IMR-90 (cell line): ENCODE data around the gene RPS16. TPM values are rescaled to one million over a fixed set of nuclear protein-coding genes. Genes with fewer than 3 reads are reported as not detected.

Experiments used
- ATAC-seq: fragments of 200-7000 bp; cut with Tn5 transposase; 2 replicates; pipeline ENCODE4 v1.9.1; 2020; ENCODE audit warnings: low read depth, mild to moderate bottlenecking, moderate library complexity
- BruUV-seq: library from RNA; stranded (reverse); fragments of 400-500 nt; replicated peaks from 2 replicates; lab custom pipeline; 2021; lab: Mats Ljungman, UMichigan
- CTCF ChIA-PET: fragments of 300-600 bp; formaldehyde crosslinking; extraction: SDS; loops from one replicate; lab custom pipeline; 2021; ENCODE audit warnings: antibody characterized with exemption; lab: Yijun Ruan, JAX
- POLR2A ChIA-PET: fragments of 300-600 bp; sonication (Branson Sonifier 250); formaldehyde crosslinking; loops from one replicate; lab custom pipeline; 2022; ENCODE audit warnings: antibody characterized with exemption; ENCODE audit not compliant: unreplicated experiment; lab: Charles Lee
- DNase-seq: peaks from one replicate; pipeline ENCODE4 v3.0.0; 2013
- H2AFZ ChIP-seq: replicated peaks from 2 replicates; pipeline ENCODE3; 2013; ENCODE audit warnings: low read length, mild to moderate bottlenecking; ENCODE audit not compliant: poor library complexity
- H2AK5ac ChIP-seq: 2 replicates; pipeline ENCODE4 v1.6.1; 2013; ENCODE audit warnings: low read depth, low read length, inconsistent platforms
- H2AK9ac ChIP-seq: replicated peaks from 2 replicates; pipeline ENCODE3; 2013; ENCODE audit warnings: mild to moderate bottlenecking, low read depth, low read length, moderate library complexity; ENCODE audit not compliant: poor library complexity
- H2BK120ac ChIP-seq: 2 replicates; pipeline ENCODE4 v1.6.1; 2013; ENCODE audit warnings: low read depth, low read length, inconsistent platforms
- H2BK15ac ChIP-seq: 3 replicates; pipeline ENCODE4 v1.6.1; 2013; ENCODE audit warnings: low read depth, low read length, inconsistent platforms
- H2BK20ac ChIP-seq: 2 replicates; pipeline ENCODE4 v1.6.1; 2013; ENCODE audit warnings: low read depth, mild to moderate bottlenecking, inconsistent platforms, low read length, moderate library complexity
- H2BK5ac ChIP-seq: 2 replicates; pipeline ENCODE4 v1.6.1; 2013; ENCODE audit warnings: mild to moderate bottlenecking, low read depth, low read length, inconsistent platforms; ENCODE audit not compliant: poor library complexity, severe bottlenecking
- H3K14ac ChIP-seq: replicated peaks from 2 replicates; pipeline ENCODE4 v1.6.1; 2013; ENCODE audit warnings: low read depth, low read length, inconsistent platforms
- H3K18ac ChIP-seq: 2 replicates; pipeline ENCODE4 v1.6.1; 2013; ENCODE audit warnings: low read depth, low read length, control low read depth
- H3K23ac ChIP-seq: 2 replicates; pipeline ENCODE4 v1.6.1; 2013; ENCODE audit warnings: low read depth, low read length, inconsistent platforms
- H3K27ac ChIP-seq: 2 replicates; pipeline ENCODE4 v1.5.1; 2013; ENCODE audit warnings: mild to moderate bottlenecking, control low read depth, low read length; ENCODE audit not compliant: insufficient read depth
- H3K27me3 ChIP-seq: 2 replicates; pipeline ENCODE4 v1.6.1; 2013; ENCODE audit warnings: low read length; ENCODE audit not compliant: control insufficient read depth, insufficient read depth
- H3K36me3 ChIP-seq: 2 replicates; pipeline ENCODE4 v1.6.1; 2013; ENCODE audit warnings: low read length, mixed read lengths; ENCODE audit not compliant: control insufficient read depth, insufficient read depth
- H3K4ac ChIP-seq: 2 replicates; pipeline ENCODE4 v1.6.1; 2013; ENCODE audit warnings: low read depth, low read length, inconsistent platforms
- H3K4me1 ChIP-seq: 2 replicates; pipeline ENCODE4 v1.6.1; 2013; ENCODE audit warnings: low read length, mixed read lengths; ENCODE audit not compliant: control insufficient read depth, insufficient read depth
- H3K4me2 ChIP-seq: 2 replicates; pipeline ENCODE4 v1.6.1; 2013; ENCODE audit warnings: low read depth, mild to moderate bottlenecking, control low read depth, low read length, moderate library complexity
- H3K4me3 ChIP-seq: 2 replicates; pipeline ENCODE4 v1.5.1; 2013; ENCODE audit warnings: low read depth, mild to moderate bottlenecking, control low read depth, low read length, moderate library complexity; ENCODE audit not compliant: insufficient read depth
- H3K56ac ChIP-seq: 2 replicates; pipeline ENCODE4 v1.6.1; 2013; ENCODE audit warnings: low read length, inconsistent platforms; ENCODE audit not compliant: insufficient read depth; ENCODE audit errors: extremely low read depth
- H3K79me1 ChIP-seq, 2 experiments: 2 replicates each; pipeline ENCODE4 v1.6.1; 2013; ENCODE audit warnings: low read length in 2 of 2, inconsistent platforms in 1 of 2, low read depth in 1 of 2
- H3K9ac ChIP-seq: 2 replicates; pipeline ENCODE4 v1.6.1; 2013; ENCODE audit warnings: low read depth, low read length, control low read depth
- H3K9me1 ChIP-seq: 2 replicates; pipeline ENCODE4 v1.6.1; 2013; ENCODE audit warnings: low read length, inconsistent platforms; ENCODE audit not compliant: insufficient read depth
- H3K9me3 ChIP-seq: 2 replicates; pipeline ENCODE4 v1.6.1; 2013; ENCODE audit warnings: low read length; ENCODE audit not compliant: control insufficient read depth, insufficient read depth
- H4K20me1 ChIP-seq: 2 replicates; pipeline ENCODE4 v1.6.1; 2013; ENCODE audit warnings: low read length, inconsistent platforms; ENCODE audit not compliant: insufficient read depth
- H4K5ac ChIP-seq: 2 replicates; pipeline ENCODE4 v1.6.1; 2013; ENCODE audit warnings: mild to moderate bottlenecking, low read depth, low read length, control low read depth
- H4K8ac ChIP-seq, 2 experiments: 2 replicates each; pipeline ENCODE4 v1.6.1; 2013; ENCODE audit warnings: low read depth in 2 of 2, low read length in 2 of 2, control low read depth in 1 of 2, inconsistent platforms in 1 of 2
- H4K91ac ChIP-seq: 2 replicates; pipeline ENCODE4 v1.6.1; 2013; ENCODE audit warnings: low read depth, low read length, inconsistent platforms; ENCODE audit not compliant: insufficient read depth
- POLR2A ChIP-seq: IDR thresholded peaks from 2 replicates; pipeline ENCODE4 v1.6.1; 2012; ENCODE audit warnings: mild to moderate bottlenecking, low read depth, low read length
- RAD21 ChIP-seq: IDR thresholded peaks from 2 replicates; pipeline ENCODE4 v1.6.1; 2012; ENCODE audit warnings: low read length, improper control_type of control experiment
- WGBS, 2 experiments: methylation state at CpG; one replicate each; pipeline versions ENCODE4 v1.1.5 to v1.1.7; 2013; ENCODE audit warnings: missing lambda C conversion rate in 2 of 2; ENCODE audit not compliant: insufficient read length in 1 of 2; ENCODE audit errors: extremely low coverage in 2 of 2; 5-methylcytosine and 5-hydroxymethylcytosine counted together
- dilution Hi-C: fragments of 300-500 bp; cut with HindIII; formaldehyde crosslinking; loops from one replicate; pipeline ENCODE4 v1.14.3; 2018; ENCODE audit warnings: low sequenced_read_pairs; ENCODE audit not compliant: unreplicated experiment
- in situ Hi-C: fragments of 300-500 bp; cut with MboI; formaldehyde crosslinking; loops from 3 replicates; pipeline ENCODE4 v1.14.3; 2019; ENCODE audit warnings: low sequenced_read_pairs, inconsistent platforms, mixed read lengths
- intact Hi-C: fragments of 100-400 bp; cut with micrococcal nuclease; formaldehyde crosslinking; loops from 2 replicates; pipeline ENCODE4 v1.10.0; 2022
- polyA plus RNA-seq, 3 experiments: library from polyadenylated mRNA; depleted of rRNA; stranded (reverse); fragments of >200 nt; gene quantifications; 2 replicates each; pipeline ENCODE4 v1.2.3, GENCODE V29; 2012; ENCODE audit warnings: low replicate concordance in 1 of 3
- total RNA-seq: library from RNA; depleted of rRNA; stranded (reverse); fragments of >200 nt; gene quantifications from 2 replicates; pipeline ENCODE4 v1.2.3, GENCODE V29; 2012

RPS16 gene
- total and polyA plus RNA-seq, 2 of the 4 experiments (the other 2 are of a cell fraction): 320 to 3,500 TPM

GRCh38 chr19:39425744-39426143, 10.0 kb downstream of the RPS16 start:
- peaks cover 8% of the 10 kb centered on the region for H3K9me1 ChIP-seq
- in situ Hi-C loops (loop anchor here (25.0 kb wide), 1 partner anchor 412 kb away; the partner anchor contains the start of genes DYRK1B and FBL), dilution Hi-C loops (no loop called here), intact Hi-C loops (no loop called here)
- H3K36me3 ChIP-seq: peaks cover 46% of the 10 kb centered on the region
- no peak overlapping the region for H3K4me3 ChIP-seq
- no peak overlapping the region for H2BK120ac ChIP-seq
- H3K56ac ChIP-seq: no peak overlapping the region
- peaks cover 14% of the 10 kb centered on the region for H3K4me1 ChIP-seq
- H2BK5ac ChIP-seq: no peak overlapping the region
- H3K9me3 ChIP-seq: no peaks in the 10 kb centered on the region
- H2BK15ac ChIP-seq: no peak overlapping the region
- no peak overlapping the region for H3K18ac ChIP-seq
- H3K79me1 ChIP-seq: peaks cover 4 to 52% of the 10 kb centered on the region in 2 experiments; a peak in 3 of 4 replicates
- no peak overlapping the region for H2AK5ac ChIP-seq
- H3K4me2 ChIP-seq: no peak overlapping the region
- no peak overlapping the region for H3K14ac ChIP-seq
- BruUV-seq: no TSS peak
- H4K5ac ChIP-seq: no peak overlapping the region
- H3K23ac ChIP-seq: no peak overlapping the region
- no peak overlapping the region for H3K9ac ChIP-seq
- CTCF ChIA-PET: no interaction called here
- H3K4ac ChIP-seq: no peak overlapping the region
- H4K20me1 ChIP-seq: peaks cover 11% of the 10 kb centered on the region
- WGBS, 2 experiments: 89 to 100% methylated on average over 4 to 7 of the region's 7 CpGs
- no peak overlapping the region for H4K8ac ChIP-seq
- H2AFZ ChIP-seq: no peak overlapping the region
- H2BK20ac ChIP-seq: no peak overlapping the region
- POLR2A ChIA-PET: interaction anchor here (0.9 kb wide), 1 partner anchor 10 kb away, joined by 11 read pairs; the partner anchor contains the start of gene RPS16
- no peaks in the 10 kb centered on the region for H3K27me3 ChIP-seq
- no peak overlapping the region for H4K91ac ChIP-seq
- ATAC-seq (no peak), DNase-seq (no peak)
- no peak overlapping the region for H3K27ac ChIP-seq
- no peak overlapping the region for H2AK9ac ChIP-seq
- TF ChIP-seq POLR2A: peak; percentile 24; the same call in 1 of the 2 replicates
- no peak for TF ChIP-seq RAD21
